Erythroblast (primary cell): ENCODE results near the gene GLP2R.

Source experiments
- GATA1 ChIP-seq: IDR thresholded peaks from 2 replicates; pipeline ENCODE4 v1.6.1; 2011; ENCODE audit warnings: low read depth, mild to moderate bottlenecking, control low read depth, low read length, moderate library complexity
- POLR2A ChIP-seq: IDR thresholded peaks from 2 replicates; pipeline ENCODE4 v1.6.1; 2011; ENCODE audit warnings: mild to moderate bottlenecking, low read length

- TF ChIP-seq POLR2A (no peak), GATA1 (no peak)
These were observed 8.2 kb downstream of the GLP2R start for GRCh38 chr17:9833922-9834321.
